B cell (primary cell): ENCODE results near the gene FPR1.

Experiments used
- CTCF ChIP-seq: fragments of 200-600 bp; IDR thresholded peaks from one replicate; pipeline ENCODE4 v1.8.0; 2022; ENCODE audit warnings: antibody characterized with exemption, mild to moderate bottlenecking
- EZH2 ChIP-seq: IDR thresholded peaks from 2 replicates; pipeline ENCODE4 v1.6.1; 2012; ENCODE audit warnings: borderline replicate concordance, low read depth, mild to moderate bottlenecking, moderate library complexity, low read length; ENCODE audit not compliant: insufficient read depth, poor library complexity, severe bottlenecking

- TF ChIP-seq CTCF (no peak), EZH2 (no peak)
Observed at GRCh38 chr19:51783372-51783771, 31.7 kb upstream of the FPR1 start.
